Peyer's patch (tissue), 4 donors: ENCODE data around the gene TBC1D7.

ENCODE experiments used
- CTCF ChIP-seq, 6 experiments: fragments of 450-650 bp in 4 of 6; fragments of 200-600 bp in 2 of 6; sonication (generic) in 1 of 6; IDR thresholded peaks; one replicate each; pipeline ENCODE4 v1.5.1; 2017 to 2019; ENCODE audit warnings: antibody characterized with exemption in 6 of 6, mild to moderate bottlenecking in 3 of 6, moderate library complexity in 1 of 6
- POLR2A ChIP-seq, 2 donors: fragments of 450-650 bp; IDR thresholded peaks; one replicate each; pipeline ENCODE4 v1.5.1; 2017; ENCODE audit warnings: antibody characterized with exemption in 2 of 2, mild to moderate bottlenecking in 2 of 2, moderate library complexity in 2 of 2

GRCh38 chr6:13334953-13335352, 6.6 kb upstream of the TBC1D7 start:
- TF ChIP-seq CTCF (IDR thresholded peaks at IDR 0.05) = no peak
- no peak for TF ChIP-seq POLR2A (IDR thresholded peaks at IDR 0.05)
